HG03378 (cell line): Measurements from ENCODE around the gene CASK.
A peak's percentile ranks its signal among the peaks of the same experiment; 100 is the strongest.
"Not testable (repeated sequence)": the region's sequence is repeated elsewhere in the genome, so short reads cannot be mapped to it uniquely, and the experiment has no call there.

ENCODE experiments used
- ATAC-seq: cut with Tn5 transposase; IDR thresholded peaks from one replicate; pipeline ENCODE4 v1.9.1; 2021; ENCODE audit warnings: mild to moderate bottlenecking, moderate library complexity; ENCODE audit not compliant: unreplicated experiment

CASK gene

DNA sequence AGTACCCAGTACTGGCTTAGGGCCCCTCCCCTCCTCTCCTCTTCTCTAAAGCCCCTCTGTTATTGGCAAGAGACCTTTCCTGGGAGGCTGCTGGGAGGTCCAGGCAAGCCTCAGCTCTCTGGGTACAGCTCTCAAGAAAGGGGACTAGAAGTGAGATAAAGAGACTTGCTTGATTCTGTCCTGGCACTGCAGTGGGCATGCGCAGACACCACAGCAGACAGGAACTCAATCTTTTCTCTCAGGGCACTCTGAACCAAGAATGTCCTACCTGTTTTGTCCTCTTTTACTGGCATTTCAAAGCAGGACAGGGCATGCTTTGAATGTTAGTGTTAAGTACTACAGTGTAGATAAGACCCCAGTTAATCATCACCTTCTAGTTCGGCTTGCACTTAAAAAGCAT, 401.3 kb downstream of the CASK start:
- no peak for ATAC-seq

DNA sequence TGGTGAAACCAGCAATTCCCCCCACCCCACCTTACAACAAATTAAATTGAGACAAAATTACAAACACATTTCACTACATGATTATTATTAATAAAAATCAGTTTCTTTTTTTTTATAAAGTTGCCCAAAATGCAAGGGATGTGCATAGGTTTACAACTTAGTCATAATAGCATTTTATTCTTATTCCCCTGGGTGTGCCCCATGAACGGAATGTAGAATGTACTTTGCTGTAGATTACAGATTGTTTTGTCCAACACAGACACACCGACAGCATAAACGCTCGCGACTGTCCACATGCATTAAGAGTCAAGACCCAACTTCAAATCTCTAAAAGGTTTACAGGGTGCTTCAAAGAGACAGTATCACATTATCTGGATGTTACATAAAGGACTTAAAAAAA, 403.9 kb downstream of the CASK start:
- no peak for ATAC-seq

DNA sequence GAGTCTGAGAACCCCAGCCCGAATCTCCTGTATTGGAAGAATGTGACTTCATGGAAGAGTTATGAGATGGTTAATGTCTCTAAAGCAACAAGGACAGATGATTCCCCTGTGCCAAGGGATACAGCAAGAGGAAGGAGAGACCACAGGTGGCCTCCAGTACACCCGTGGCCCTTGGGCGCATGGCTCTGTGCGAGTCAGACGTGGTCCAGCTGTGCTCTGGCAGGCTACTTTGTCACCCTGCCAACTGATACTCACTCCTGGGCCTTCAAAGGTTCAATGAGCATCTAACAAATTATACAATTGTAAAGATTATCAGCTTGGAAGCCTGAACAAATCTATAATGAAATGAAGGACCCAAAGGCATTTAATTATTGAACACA, 404.5 kb downstream of the CASK start:
- no peak for ATAC-seq

DNA sequence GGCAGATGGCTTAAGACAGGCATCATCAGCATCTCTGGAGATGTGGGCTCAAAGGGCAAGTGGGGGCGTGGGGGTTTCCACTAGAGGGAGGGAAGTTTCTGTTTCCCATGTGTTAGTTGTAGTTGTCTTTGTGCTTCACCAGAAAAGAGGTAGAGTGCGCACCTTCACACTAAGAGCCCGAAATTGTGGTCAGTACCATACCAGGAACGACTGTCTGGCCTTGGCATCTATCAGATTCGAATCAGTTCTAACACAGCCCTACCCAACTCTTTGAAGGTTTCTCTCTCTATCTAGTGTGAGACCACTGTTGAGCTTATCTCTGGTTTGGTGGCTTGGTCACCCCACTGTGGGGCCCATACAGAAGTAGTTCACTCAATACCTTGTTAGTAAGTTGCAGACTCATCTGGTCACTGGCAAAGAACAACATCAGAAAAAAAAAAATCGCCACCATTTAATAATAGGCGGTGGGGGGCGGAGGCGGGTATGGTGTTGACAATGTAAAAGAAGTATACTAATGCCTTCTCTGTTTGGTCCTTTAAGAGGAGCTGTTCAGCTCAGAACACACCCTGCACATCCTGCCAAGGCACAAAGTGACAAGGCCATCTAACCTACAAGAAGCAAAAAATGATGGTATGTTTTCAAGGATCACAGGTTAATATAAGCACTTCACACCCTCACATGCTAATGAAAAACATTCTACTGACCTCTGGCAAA, 405.1 kb downstream of the CASK start:
- no peak for ATAC-seq

DNA sequence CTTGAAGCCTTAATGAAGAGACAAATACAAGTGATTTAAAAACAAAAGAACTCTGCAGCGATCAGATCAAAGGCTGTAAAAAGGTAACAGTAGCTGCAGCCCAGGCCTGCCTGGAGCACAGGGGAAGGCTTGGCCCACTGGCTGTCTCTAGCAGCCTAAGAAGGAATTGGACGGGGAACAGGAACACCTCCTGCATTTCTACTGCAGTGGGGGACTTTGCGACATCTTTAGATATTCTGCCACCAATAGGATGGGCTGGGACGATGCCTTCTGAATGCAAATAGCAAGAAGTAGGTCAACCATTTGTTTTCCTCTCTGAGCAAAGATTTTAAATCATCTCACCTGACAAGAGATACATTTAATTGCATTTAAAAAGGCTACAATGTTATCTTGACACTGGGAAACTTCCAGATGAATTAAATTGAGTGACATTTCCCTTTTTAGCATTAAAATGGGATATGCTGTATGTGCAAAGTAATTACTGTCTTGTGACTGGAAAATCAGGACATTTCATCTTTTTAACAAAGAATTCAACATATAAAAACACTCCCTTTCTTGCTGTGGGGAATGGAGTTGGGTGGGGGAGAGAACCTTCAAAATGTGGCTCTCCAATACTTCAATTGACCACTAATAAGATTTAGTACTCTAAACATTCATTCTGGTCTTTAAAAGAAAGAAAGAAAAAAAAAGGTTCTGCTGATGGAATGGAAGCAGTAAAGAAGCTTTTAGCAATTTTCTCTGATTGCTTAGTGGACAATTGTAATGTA, 406.2 kb downstream of the CASK start:
- no peak for ATAC-seq

DNA sequence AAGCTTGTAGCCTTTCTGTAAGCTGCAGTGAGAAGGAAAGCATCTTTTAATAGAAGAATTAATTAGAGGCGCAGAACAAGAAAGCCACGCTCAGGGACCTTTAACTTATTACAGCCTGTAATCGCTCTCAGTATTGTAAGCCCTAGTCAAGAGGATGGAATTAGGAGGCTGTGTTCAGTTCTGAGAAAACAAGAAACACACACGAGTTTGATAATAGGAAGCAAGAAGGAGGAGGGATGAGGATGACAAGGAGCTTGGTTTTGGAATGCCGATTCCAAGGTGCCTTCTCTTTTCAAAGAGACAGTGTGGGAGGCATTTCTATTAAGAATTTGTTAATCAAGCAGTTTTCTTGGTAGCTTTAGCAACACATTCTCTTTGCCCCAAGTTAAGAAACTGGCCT, 406.9 kb downstream of the CASK start:
- no peak for ATAC-seq

DNA sequence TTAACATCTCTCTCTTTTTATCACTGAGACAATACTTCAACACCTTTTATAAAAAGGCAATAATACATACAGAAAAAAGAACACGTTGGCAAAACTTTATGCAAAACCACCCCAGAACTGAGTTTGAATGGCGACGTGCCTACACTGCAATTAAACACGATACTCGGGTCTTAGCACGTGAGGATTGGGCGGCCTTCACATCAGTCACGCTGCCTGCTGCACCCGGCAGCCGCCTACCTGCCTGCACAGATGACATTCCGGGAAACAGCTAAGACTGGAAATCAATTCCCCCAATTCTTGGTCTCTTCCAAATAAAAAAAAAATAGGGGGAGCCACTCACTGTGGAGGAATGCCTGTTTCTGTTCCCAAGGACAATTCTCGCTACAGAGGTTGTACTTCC, 408.0 kb downstream of the CASK start:
- ATAC-seq, result no peak

DNA sequence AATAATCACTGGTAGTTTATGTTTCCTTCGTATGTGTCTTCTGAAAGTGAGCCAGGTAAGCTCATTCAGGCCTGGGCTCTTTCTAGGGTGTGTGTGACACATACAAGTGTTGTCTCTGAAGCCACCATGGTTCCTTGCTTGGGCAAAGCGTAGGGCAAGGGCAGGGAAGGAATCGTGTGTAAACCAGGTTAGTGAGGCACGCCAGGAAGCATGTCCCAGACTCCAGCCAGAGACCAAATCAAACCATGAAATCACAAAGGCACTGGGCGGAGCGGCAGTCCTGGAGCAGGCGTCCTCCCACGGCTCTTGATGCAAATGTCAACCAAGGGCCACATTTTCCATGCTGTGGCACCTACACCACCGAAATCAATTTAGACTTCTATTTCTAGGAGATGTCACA, 409.2 kb downstream of the CASK start:
- no peak for ATAC-seq

DNA sequence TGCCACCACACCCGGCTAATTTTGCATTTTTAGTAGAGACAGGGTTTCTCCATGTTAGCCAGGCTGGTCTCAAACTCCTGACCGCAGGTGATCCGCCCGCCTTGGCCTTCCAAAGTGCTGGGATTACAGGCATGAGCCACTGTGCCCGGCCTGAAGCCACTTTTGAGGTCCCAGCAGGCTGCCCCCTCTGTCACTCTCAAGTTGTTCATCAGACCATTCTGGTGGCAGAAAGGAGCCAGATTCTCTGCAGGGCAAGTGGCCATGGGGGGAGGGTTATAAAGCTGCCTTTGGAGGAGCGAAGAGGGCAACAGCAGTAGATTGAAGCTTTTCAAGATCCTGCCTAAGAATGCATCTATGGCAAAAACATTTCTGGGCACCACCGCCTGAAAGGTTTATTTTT, 410.5 kb downstream of the CASK start:
- not testable (repeated sequence) for ATAC-seq

DNA sequence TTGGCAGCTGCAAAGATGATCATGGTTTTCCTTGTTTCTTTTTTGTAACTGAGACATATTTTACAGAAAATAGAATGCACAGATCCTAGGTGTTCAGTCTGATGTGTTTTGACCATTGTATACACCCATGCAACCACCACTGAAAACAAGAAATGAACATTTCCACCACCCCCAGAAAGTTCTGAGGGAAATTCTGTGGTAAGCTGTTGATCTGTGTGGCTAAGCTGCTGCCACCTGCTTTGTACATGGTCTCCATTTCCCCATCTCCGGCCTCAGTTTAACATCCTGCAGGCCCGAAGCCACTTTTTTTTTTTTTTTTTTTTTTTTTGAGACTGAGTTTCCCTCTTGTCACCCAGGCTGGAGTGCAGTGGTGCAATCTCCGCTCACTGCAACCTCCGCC, 411.0 kb downstream of the CASK start:
- ATAC-seq, result peak; percentile 90

DNA sequence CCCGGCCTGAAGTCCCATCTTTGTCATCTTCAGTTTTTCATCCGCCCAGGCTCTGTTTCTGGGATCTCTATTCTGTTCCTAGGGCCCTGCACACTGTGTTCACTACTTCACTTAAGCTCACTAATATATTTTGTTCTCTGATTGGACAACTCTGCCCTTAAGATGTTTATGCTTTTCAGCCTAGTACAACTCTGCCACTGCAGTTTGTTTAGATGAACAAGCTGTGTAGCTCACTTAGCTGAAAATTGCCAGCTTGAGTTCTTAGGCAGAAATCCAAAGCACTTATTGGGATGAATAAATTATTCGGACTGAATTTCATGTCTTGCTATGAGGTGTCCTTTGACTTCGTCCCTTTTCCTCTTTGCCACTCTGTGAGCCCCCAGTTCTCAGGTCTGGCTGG, 415.4 kb downstream of the CASK start:
- ATAC-seq, result no peak

DNA sequence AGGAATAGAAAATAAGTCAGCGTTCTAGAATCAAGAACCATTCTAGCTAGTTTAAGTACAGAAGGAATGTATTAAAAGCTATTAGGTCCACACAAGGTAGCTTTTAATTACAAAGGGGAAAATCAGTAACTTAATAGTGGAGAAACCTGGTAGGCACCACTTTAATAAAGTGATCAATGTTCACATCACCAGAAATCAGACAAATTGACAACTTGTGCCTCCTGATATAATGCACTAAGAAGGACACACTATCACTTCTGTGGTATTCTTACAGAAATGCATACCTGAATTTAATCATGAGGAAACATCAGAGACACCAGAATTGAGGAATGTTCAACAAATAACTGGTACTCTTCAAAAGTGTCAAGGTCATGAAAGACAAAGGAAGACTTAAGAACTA, 421.4 kb downstream of the CASK start:
- no peak for ATAC-seq

DNA sequence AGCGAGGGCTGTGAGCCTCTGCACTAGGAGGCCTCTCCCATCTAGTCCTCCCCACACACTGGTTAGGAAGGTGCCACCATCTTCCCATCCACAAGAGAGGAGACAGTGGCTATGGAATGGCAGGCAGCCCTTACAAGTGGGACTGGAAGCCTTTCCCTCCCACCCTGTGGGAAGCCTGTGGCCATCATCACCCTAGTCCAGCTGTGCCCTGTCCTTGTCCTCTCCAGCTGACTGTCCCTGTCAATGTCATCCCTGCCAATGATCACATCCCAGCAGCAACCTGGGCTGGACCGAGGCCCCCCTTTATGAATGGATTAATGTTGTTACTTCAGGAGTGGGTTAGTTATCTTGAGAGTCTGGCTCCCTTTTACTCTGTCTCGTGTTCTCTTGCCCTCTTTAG, 423.4 kb downstream of the CASK start:
- ATAC-seq, result no peak

DNA sequence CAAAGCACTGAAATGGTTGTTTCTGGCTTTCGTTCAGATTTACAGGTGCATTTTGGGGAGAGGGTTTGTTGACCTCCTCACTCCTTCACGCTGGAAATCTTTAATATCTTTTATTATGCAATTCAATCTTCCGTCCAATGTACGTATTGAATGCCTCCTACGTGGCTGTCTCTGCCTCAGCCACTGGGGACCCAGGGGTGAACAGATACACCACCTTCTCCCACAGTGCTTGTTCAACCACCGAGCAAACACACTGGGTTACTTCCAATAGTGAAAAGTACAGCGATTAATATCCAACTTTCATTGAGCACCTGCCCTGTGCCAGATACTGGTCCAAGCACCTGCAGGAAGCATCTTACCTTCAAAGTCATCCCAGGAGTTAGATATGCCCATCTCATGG, 424.2 kb downstream of the CASK start:
- no peak for ATAC-seq

DNA sequence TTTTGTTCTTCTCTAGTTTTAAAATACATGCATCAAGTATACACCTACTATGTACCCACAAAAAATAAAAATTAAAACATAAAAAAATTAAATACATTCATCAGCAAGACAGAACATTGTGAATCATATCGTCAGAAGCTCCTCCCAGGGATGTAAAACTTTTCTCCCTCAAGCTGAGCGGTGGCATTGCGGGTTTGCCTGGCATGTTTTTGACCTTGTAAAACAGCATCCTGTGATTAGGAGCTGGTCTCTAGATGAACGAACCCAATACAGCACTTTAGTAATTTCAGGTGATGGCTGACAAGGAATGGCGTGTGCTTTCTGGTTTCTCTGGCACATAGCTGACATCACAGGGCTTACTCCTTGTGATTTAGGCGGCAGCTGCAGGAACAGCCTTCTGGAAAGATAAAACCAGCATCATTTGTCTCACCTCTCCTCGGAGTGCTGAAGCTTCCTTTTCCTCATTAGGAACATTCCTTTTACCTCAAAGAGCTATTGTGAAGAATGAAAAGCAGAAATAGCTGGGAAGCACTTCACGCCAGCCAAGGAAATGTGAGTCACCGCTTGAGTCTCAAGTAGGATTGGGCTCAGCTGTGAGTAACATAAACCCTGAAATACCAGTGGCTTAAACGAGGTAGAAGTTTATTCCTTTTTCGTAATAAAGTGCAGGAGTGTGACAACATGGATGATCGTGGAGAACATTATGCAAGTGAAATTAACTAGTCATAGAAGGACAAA, 431.9 kb downstream of the CASK start:
- ATAC-seq, result no peak

DNA sequence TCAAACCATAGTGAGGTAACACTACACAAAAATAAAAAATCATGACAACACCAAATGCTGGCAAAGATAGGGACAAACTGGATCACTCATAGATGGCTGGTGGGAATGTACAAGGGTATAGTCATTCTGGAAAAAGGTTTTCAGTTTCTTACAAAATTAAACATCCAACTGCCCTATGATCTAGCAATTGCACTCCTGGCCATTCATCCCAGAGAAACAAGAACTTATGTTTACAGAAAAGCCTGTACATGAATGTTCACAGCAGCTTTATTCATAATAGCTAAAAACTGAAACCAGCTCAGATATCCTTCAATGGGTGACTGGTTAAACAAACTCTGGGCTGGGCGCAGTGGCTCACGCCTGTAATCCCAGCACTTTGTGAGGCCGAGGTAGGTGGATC, 432.9 kb downstream of the CASK start:
- ATAC-seq, result no peak

DNA sequence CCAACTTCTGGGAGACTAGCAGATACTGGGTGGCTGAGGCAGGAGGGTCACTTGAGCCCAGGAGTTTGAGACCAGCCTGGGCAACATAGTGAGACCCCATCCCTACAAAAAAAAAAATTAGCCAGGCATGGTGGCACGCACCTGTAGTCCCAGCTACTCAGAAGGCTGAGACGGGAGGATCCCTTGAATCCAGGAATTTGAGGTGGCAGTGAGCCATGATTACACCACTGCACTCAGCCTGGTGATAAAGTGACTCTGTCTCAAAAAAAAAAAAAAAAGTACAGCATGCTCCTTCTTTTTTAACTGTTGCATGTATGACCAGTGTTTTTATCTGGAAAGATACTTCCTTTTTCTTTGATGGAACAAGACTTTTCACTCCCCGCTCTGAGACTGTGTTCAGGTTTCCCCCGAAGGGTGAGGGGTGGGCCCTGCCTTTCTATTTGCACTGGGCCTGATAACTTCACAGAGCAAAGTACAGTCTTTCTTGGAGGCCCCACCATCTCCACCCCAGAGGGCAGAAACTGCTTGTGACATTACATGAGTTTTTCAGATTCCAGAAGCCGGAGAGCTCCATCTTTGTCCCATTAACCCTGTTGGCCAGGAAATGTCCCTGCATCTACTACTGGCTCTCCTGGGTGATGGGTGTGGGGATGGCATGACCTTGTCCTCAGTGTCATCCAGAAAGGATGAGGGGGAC, 441.1 kb downstream of the CASK start:
- no peak for ATAC-seq

DNA sequence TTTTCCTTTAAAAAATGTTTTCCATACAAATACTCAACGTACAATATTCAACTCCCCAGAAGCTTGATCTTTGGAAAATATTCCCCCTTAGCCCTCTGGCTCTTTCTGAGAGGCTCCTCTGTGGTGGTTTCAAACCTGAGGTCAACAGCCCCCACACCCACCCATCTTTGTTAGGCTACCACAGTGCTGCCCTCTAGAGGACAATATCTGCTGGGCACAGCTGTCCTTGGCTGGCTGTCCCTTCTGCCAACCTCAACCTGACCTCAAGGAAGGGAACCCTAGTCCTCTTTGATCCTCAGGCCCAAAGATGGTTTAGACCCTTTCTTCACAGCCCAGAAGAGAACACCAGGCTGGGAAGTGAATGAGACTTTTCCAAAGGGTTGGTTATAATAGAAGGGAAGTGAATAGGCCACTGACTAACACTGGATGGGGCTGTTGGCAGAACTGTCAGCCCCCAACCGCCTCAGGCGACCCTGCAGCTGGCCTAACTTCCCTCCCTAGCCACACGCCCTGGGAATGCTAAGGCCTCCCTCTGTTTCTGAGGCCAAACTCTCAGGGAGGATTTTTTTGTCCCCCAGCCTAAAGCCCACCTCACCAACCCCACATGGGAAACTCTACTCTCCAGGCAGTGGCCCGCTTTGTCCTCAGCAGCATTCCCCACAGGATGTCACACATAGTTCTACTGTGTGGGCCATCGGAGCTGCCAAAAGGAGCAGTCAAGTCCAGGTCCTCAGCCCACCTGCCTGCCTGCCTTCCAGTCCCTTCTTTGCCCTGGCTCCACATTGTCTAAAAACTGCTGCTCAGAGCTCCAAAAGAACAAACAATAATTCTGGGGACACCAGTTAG, 441.9 kb downstream of the CASK start:
- no peak for ATAC-seq

DNA sequence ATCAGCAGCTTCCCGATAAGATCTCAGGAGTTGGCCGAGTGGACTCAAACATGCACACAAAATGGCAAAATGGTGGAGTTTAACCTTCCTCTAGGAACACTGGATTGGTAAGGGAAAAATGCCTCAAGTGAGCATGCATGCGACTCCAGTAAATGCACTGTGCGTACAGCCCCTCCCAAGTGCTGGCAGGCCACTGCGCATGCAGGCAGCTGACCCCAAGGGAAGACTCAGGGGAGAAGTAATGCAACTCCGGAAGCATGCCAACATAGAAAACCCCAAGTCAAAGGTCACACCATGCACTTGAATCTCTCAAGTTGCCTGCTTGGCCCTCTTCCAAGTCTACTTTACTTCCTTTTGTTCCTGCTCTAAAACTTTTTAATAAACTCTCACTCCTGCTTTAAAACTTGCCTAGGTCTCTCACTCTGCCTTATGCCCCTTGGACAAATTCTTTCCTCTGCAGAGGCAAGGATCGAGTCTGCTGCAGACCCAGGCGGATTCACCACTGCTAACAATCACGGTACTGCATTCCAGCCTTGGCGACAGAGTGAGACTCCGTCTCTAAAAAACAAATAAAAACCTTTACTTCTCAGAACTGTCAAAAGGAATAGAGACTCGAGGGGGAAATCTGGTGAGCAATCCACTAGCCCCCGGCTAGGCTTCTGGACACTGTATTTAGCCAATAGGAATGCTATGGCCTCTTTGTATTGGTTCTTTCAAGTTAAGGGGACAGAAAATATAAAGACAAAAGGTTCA, 442.7 kb downstream of the CASK start:
- ATAC-seq, result no peak

DNA sequence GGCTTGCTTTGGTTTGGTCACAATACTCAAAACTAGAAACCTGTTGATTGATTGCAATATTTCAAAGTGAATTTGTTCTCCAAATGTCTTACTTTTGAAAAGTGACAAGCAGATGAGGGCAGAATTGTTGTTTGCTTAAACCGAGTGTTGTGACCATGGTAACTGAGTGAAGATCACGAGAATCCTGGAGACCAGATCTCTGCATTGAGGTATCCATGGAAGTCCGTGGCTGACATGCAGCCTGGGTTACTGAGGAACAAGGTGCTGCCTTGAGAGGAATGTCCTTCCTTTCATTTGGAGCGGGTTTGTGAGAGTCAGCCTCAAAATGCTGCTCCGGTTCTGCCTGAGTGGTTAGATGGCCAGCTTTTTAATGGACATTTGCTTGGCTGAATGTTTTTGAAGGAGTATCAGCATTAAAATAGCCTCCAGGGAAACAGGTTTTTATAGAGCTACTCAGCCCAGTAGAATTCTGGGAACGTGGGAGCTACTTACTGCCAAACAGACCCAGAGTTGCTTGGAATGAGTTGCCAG, 444.9 kb downstream of the CASK start:
- ATAC-seq, result no peak
